ENCODE measurements around the gene EXD3.
A peak's percentile ranks its signal among the peaks of the same experiment; 100 is the strongest.

Gene EXD3

DNA sequence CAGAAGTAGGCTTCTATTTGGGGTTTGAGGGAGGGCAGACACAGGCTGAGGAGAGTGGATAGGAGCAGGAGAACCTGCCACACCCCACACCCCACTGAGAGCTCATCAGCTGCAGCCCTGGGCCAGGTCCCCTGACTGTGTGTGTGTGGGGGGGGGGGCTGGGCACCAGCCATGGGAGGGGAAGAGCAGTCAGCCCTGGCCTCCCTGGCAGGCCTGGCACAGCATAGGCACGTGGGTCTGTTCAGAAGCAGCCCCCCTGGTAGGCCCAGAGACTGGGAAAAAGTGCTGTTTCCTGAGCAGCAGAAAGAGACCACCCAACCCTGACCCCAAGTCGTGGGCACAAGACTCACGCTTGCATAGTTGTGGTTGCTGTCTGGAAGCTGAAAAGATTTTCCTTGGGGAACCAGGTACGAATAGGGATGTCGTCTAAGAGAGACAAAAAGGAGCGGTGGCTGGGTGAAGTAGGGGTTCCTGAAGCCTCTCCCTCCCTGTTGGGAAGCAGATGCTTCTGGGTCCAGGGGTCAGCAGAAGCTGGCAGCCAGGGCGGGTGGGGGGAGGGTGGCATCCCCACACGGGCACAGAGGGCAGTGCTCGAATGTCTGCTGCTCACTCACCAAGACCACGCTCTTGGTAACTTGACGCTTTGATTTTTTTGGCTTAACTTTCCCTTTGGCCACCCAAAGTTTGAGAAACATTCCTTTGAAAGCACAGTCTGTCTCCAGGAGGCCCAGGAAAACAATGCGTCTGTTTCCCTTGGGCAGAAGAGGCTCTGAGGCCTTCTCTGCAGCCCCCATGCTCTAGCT lies 33.3 kb upstream of the EXD3 start:
- H3K9me3 ChIP-seq = no peaks in the 10 kb centered on the region
- peaks cover 14 to 26% of the 10 kb centered on the region in 2 experiments for H3K4me1 ChIP-seq (ENCODE audit: control insufficient read depth in 1 of 2, insufficient read depth in 1 of 2, low read depth in 1 of 2, low read length in 1 of 2)
- TF ChIP-seq, protein P1, sequence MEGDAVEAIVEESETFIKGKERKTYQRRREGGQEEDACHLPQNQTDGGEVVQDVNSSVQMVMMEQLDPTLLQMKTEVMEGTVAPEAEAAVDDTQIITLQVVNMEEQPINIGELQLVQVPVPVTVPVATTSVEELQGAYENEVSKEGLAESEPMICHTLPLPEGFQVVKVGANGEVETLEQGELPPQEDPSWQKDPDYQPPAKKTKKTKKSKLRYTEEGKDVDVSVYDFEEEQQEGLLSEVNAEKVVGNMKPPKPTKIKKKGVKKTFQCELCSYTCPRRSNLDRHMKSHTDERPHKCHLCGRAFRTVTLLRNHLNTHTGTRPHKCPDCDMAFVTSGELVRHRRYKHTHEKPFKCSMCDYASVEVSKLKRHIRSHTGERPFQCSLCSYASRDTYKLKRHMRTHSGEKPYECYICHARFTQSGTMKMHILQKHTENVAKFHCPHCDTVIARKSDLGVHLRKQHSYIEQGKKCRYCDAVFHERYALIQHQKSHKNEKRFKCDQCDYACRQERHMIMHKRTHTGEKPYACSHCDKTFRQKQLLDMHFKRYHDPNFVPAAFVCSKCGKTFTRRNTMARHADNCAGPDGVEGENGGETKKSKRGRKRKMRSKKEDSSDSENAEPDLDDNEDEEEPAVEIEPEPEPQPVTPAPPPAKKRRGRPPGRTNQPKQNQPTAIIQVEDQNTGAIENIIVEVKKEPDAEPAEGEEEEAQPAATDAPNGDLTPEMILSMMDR (IDR thresholded peaks at IDR 0.05) = no peak
- H3K27me3 ChIP-seq = peaks cover 60% of the 10 kb centered on the region
- H3K4me3 ChIP-seq (ENCODE audit: low read depth in 1 of 2, low read length in 1 of 2) = no peak overlapping the region
- no peaks in the 10 kb centered on the region for H3K36me3 ChIP-seq
- H3K27ac ChIP-seq = no peak overlapping the region

DNA sequence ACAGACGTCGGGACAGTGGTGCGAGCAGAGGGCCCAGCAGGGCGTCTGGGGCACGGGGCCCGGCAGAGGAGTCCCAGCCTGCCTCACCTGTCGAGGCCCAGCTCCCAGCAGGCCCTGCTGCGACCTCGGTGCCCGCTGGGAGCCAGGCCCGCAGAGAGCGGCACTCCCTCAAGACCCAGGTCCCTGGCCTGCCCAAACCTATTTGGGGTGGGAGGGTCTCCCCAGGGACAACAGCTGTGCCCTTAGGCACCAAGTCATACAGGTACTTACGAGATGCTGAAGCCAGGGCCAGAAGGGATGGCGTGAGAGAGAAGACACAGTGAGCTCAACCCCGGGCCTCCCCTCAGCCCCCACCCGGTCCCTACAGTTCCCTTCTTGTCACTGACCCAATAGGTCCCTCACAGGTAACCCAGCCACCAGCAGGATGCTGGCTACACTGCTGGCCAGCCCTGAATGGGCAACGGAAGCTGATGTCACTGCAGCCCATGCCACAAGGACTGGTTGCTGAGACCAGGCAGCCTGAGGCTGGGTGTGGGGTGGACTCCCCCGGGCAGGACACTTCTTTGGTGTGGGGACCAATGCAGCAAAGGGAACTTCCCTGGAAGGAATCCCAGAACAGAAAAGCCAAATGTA lies 32.5 kb upstream of the EXD3 start:
- Histone ChIP-seq H3K4me1 (ENCODE audit: control insufficient read depth in 1 of 2, insufficient read depth in 1 of 2, low read depth in 1 of 2, low read length in 1 of 2) (peaks cover 14 to 26% of the 10 kb centered on the region in 2 experiments), H3K9me3 (no peaks in the 10 kb centered on the region), H3K4me3 (ENCODE audit: low read depth in 1 of 2, low read length in 1 of 2) (no peak overlapping the region), H3K36me3 (no peaks in the 10 kb centered on the region), H3K27ac (no peak overlapping the region), H3K27me3 (peaks cover 52% of the 10 kb centered on the region)
- TF ChIP-seq, protein P1 (IDR thresholded peaks at IDR 0.05) = no peak

DNA sequence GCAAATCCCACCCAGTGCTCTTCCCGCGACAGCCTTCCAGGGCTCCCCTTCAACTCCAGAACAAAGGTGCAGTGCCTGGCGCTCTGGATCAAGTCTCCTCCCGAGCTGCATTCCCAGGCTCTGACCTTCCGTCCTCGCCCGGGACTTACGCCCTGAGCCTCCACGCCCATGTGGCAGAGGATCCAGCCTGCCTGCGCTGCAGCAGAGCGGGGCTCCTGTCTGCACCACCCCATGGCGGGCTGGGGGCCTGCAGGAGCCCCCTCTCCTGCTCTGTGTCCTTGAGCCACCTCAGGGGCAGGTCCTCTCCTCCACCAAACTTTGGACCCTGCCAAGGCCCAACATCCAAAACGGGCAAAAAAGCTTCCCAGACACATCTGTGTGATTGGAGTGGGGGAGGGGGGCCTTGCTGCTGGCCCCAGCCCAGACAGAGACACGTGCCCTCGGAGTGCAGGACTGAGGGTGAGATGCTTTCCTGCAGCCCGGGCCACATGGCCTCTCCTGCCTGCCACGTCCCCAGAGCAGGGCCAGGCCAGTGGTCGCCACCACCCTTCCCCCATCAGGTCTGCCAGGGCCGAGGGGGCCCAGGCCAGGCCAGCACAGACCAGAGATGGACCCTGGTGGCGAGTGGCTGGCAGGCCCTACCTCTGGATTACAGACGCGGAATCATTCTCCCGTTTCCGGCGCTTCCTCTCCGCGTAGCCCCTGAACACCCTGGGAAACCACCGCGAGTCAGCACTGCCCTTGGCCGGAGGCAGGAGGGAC lies 31.8 kb upstream of the EXD3 start:
- H3K4me3 ChIP-seq (ENCODE audit: low read depth in 1 of 2, low read length in 1 of 2) = peak overlapping the region; percentile 71 to 72

DNA sequence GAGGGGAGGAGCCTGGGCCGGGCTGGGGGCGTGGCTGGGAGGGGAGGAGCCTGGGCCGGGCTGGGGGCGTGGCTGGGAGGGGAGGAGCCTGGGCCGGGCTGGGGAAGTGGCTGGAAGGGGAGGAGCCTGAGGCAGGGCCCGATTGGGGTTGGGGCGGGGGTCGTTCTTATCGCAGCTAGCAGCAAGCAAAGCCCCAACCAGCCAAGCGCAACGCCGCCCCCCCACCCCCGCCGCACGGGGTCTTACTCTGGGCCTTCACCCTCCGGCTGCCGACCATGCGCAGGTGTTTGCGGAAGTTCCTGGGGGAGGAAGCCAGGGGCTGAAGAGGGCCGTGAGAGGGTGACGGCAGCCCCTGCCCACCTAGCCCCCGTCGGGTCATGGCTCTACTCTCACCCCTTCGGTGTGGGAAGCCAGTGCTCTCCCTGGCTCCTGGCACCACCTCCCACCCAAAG lies 31.2 kb upstream of the EXD3 start:
- Histone ChIP-seq H3K36me3 (no peaks in the 10 kb centered on the region), H3K27ac (peak overlapping the region; percentile 60), H3K4me3 (ENCODE audit: low read depth in 1 of 2, low read length in 1 of 2) (peak overlapping the region; percentile 71 to 72), H3K27me3 (peaks cover 39% of the 10 kb centered on the region), H3K9me3 (no peaks in the 10 kb centered on the region), H3K4me1 (ENCODE audit: control insufficient read depth in 1 of 2, insufficient read depth in 1 of 2, low read depth in 1 of 2, low read length in 1 of 2) (peaks cover 15 to 27% of the 10 kb centered on the region in 2 experiments)
- TF ChIP-seq, protein P1 (IDR thresholded peaks at IDR 0.05) = no peak

More for the DNA sequence above, 31.8 kb upstream of the EXD3 start:
- Histone ChIP-seq H3K27ac (peak overlapping the region; percentile 60), H3K4me1 (ENCODE audit: control insufficient read depth in 1 of 2, insufficient read depth in 1 of 2, low read depth in 1 of 2, low read length in 1 of 2) (peaks cover 18 to 31% of the 10 kb centered on the region in 2 experiments), H3K27me3 (peaks cover 45% of the 10 kb centered on the region), H3K36me3 (no peaks in the 10 kb centered on the region), H3K9me3 (no peaks in the 10 kb centered on the region)
- TF ChIP-seq, protein P1 (IDR thresholded peaks at IDR 0.05) = no peak

DNA sequence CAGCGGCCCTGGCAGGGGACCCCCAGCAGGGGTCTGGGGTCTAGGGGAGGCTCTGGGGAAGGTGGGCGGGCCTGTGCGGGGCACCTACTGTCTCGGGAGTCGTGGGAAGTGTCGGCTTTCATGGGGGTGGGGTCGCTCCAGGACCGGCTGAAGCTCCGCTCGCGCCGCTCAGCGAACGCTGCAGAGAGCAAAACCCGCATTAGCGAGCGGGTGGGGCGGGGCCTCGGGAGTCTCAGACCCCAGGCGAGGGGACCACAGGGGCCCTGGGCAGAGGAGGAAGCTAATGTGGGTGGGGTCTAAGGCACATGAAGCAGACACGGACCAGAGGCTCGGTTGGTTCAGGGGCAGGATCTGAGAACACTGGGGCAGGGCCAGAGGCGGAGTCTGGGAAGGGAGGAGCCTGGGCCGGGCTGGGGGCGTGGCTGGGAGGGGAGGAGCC lies 30.7 kb upstream of the EXD3 start:
- Histone ChIP-seq H3K27ac (peak overlapping the region; percentile 25), H3K4me1 (ENCODE audit: control insufficient read depth in 1 of 2, insufficient read depth in 1 of 2, low read depth in 1 of 2, low read length in 1 of 2) (peaks cover 15 to 25% of the 10 kb centered on the region in 2 experiments), H3K27me3 (peaks cover 34% of the 10 kb centered on the region), H3K9me3 (no peaks in the 10 kb centered on the region), H3K4me3 (ENCODE audit: low read depth in 1 of 2, low read length in 1 of 2) (peak overlapping the region; percentile 40 to 71), H3K36me3 (no peaks in the 10 kb centered on the region)
- TF ChIP-seq, protein P1 (IDR thresholded peaks at IDR 0.05) = no peak

Data from neutrophil (primary cell).